Astrocyte (in vitro differentiated cells and primary cell): Measurements from ENCODE around the gene PITPNM3.

Experiments used
- CTCF ChIP-seq: IDR thresholded peaks from 2 replicates; pipeline ENCODE4 v1.5.1; 2011; ENCODE audit warnings: low read depth, mild to moderate bottlenecking, inconsistent platforms, low read length, moderate library complexity; ENCODE audit not compliant: insufficient read depth
- EZH2 ChIP-seq: IDR thresholded peaks from 2 replicates; pipeline ENCODE4 v1.6.1; 2012; ENCODE audit warnings: mild to moderate bottlenecking, low read length, inconsistent platforms; ENCODE audit not compliant: insufficient read depth

- TF ChIP-seq CTCF, result no peak
- TF ChIP-seq EZH2, result no peak
These were observed 31.2 kb downstream of the PITPNM3 start for GRCh38 chr17:6525141-6525540.
